Kidney epithelial cell (primary cell): ENCODE results near the gene GSTA4. TPM values are rescaled to one million over a fixed set of nuclear protein-coding genes. Genes with fewer than 3 reads are reported as not detected.
"Not testable (repeated sequence)": the region's sequence is repeated elsewhere in the genome, so short reads cannot be mapped to it uniquely, and the experiment has no call there.

Source experiments
- DNase-seq: peaks from one replicate; pipeline ENCODE4 v3.0.0-alpha.2; 2010; ENCODE audit warnings: low read depth
- H3K27me3 ChIP-seq: 2 replicates; pipeline ENCODE4 v1.6.0; 2011; ENCODE audit warnings: low read length; ENCODE audit not compliant: control insufficient read depth, insufficient read depth
- H3K36me3 ChIP-seq: 2 replicates; pipeline ENCODE4 v1.5.1; 2011; ENCODE audit warnings: low read length; ENCODE audit not compliant: control insufficient read depth, insufficient read depth
- H3K4me3 ChIP-seq: 2 replicates; pipeline ENCODE4 v1.5.1; 2011; ENCODE audit warnings: low read depth, mild to moderate bottlenecking, control low read depth, low read length
- total RNA-seq: library from RNA; depleted of rRNA; stranded (reverse); fragments of >200 nt; gene quantifications from 2 replicates; pipeline ENCODE4 v1.2.3, GENCODE V29; 2015
- TF ChIP-seq, protein P1 (sequence below): IDR thresholded peaks from 2 replicates; pipeline ENCODE4 v1.5.1; 2011; ENCODE audit warnings: mild to moderate bottlenecking, moderate library complexity, low read length, control low read depth, inconsistent platforms; ENCODE audit not compliant: insufficient read depth, poor library complexity, severe bottlenecking

The GSTA4 gene
- total RNA-seq, 1 donor from 2014 or later, result 14.3 TPM

DNA sequence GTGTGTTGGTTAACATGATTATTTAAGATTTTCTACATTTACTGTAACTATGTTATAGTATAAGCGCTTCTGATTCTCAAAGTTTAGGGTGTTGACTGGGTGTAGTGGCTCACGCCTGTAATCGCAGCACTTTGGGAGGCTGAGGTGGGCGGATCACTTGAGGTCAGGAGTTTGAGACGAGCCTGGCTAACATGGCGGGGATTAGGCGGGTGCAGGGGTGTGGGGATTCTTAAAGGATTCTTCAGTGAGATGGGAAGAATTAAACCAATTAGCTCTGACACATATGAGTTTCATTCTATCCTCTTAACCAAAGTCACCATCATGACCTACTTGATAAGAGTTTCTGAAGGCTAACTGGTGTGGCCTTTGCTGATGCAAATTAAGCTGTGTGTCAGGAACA lies 39.2 kb downstream of the GSTA4 start:
- no peaks in the 10 kb centered on the region for H3K36me3 ChIP-seq
- no peaks in the 10 kb centered on the region for H3K27me3 ChIP-seq
- DNase-seq, result no peak
- no peak overlapping the region for H3K4me3 ChIP-seq
- TF ChIP-seq, protein P1, sequence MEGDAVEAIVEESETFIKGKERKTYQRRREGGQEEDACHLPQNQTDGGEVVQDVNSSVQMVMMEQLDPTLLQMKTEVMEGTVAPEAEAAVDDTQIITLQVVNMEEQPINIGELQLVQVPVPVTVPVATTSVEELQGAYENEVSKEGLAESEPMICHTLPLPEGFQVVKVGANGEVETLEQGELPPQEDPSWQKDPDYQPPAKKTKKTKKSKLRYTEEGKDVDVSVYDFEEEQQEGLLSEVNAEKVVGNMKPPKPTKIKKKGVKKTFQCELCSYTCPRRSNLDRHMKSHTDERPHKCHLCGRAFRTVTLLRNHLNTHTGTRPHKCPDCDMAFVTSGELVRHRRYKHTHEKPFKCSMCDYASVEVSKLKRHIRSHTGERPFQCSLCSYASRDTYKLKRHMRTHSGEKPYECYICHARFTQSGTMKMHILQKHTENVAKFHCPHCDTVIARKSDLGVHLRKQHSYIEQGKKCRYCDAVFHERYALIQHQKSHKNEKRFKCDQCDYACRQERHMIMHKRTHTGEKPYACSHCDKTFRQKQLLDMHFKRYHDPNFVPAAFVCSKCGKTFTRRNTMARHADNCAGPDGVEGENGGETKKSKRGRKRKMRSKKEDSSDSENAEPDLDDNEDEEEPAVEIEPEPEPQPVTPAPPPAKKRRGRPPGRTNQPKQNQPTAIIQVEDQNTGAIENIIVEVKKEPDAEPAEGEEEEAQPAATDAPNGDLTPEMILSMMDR, result no peak

DNA sequence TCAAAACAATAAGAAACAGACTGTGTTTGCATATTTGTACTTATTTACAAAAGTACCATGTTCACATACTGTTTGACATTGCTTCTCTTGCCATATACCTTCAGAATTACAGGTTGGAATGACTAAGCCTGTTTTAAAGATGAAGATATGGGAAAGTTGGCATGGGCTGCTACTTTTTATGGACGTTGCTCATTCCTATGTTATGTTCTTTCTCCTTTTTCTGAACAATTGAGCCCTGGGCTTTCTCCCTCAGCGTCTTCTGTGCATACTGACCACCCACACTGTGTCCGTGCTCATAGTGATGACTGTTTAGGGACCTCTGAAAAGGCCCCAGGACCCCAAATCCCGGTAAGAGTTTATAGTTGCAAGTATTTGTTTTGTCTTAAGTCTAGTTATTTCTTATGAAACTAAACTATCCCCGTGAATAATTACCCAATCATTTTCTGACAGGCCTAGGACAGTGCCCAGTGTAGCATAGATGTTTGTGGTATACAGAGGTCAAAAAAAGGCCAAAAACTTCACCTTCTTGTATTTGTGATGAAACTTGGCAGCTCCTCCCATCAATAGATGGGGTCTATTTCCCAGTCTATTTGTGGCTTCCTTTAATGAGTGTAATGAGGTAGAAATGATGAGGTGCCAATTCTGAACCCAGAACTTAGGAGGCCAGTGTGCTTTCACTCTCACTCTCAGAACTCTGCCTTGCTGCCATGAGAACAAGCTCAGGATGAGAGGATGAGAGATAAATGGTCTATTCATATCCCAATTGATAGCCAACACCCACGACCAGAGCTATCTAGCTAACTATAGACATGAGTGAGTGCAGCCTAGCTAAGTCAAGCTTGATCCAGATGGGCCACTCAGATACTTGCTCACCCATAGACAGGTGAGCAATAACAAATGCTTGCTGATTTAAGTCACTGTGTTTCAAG lies 40.9 kb downstream of the GSTA4 start:
- H3K4me3 ChIP-seq, result no peak overlapping the region
- no peaks in the 10 kb centered on the region for H3K36me3 ChIP-seq
- DNase-seq, result no peak
- H3K27me3 ChIP-seq, result no peaks in the 10 kb centered on the region
- TF ChIP-seq, protein P1, result no peak

GRCh38 chr6:52946306-52946705 lies 48.8 kb downstream of the GSTA4 start:
- no peak overlapping the region for H3K4me3 ChIP-seq
- no peaks in the 10 kb centered on the region for H3K27me3 ChIP-seq
- DNase-seq, result no peak
- TF ChIP-seq, protein P1, result no peak
- no peaks in the 10 kb centered on the region for H3K36me3 ChIP-seq

DNA sequence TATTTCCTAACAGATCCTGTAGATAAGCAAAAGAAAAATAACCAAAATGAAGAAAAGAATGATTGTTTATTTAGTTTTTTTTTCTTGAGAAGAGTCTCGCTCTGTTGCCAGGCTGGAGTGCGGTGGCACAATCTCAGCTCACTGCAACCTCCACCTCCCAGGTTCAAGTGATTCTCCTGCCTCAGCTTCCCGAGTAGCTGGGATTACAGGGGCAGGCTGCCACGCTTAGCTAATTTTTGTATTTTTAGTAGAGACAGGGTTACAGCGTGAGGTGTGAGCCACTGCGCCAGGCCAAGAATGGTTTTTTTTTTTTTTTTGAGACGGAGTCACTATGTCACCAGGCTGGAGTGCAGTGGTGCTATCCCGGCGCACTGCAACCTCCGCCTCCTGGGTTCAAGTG lies 52.3 kb downstream of the GSTA4 start:
- H3K36me3 ChIP-seq, H3K27me3 ChIP-seq, DNase-seq, H3K4me3 ChIP-seq: not testable (repeated sequence)

- H3K27me3 ChIP-seq, result no peaks in the 10 kb centered on the region
- H3K4me3 ChIP-seq, result no peak overlapping the region
- no peaks in the 10 kb centered on the region for H3K36me3 ChIP-seq
- TF ChIP-seq, protein P1, result no peak
- DNase-seq, result no peak
Observed at GRCh38 chr6:52942221-52942620, 52.9 kb downstream of the GSTA4 start.

GRCh38 chr6:52937908-52938307 lies 57.2 kb downstream of the GSTA4 start:
- Histone ChIP-seq H3K4me3 (no peak overlapping the region), H3K36me3 (no peaks in the 10 kb centered on the region), H3K27me3 (no peaks in the 10 kb centered on the region)
- DNase-seq, result peak; percentile 28
- TF ChIP-seq, protein P1, result no peak
